Glomerular endothelial cell (primary cell): ENCODE results near the gene GAD1. TPM values are rescaled to one million over a fixed set of nuclear protein-coding genes. Genes with fewer than 3 reads are reported as not detected.

Experiments
- DNase-seq: peaks from one replicate; pipeline ENCODE4 v3.0.0-alpha.2; 2011; ENCODE audit warnings: low read depth, low spot score; ENCODE audit errors: extremely low read depth
- total RNA-seq: library from RNA; depleted of rRNA; stranded (reverse); fragments of >200 nt; gene quantifications from 2 replicates; pipeline ENCODE4 v1.2.3, GENCODE V29; 2015

Gene GAD1
- total RNA-seq, 1 donor from 2014 or later: 0.35 TPM

GRCh38 chr2:170887496-170887895 lies 70.8 kb downstream of the GAD1 start:
- no peak for DNase-seq

GRCh38 chr2:170887896-170888295 lies 71.2 kb downstream of the GAD1 start:
- no peak for DNase-seq

GRCh38 chr2:170891893-170892292 lies 75.2 kb downstream of the GAD1 start:
- no peak for DNase-seq

GRCh38 chr2:170892391-170892951 lies 75.8 kb downstream of the GAD1 start:
- no peak for DNase-seq

GRCh38 chr2:170895023-170895757 lies 78.5 kb downstream of the GAD1 start:
- no peak for DNase-seq

- no peak for DNase-seq
Measured at GRCh38 chr2:170896622-170897021, 79.9 kb downstream of the GAD1 start.

- no peak for DNase-seq
Measured at GRCh38 chr2:170897108-170897507, 80.4 kb downstream of the GAD1 start.

- DNase-seq: no peak
Measured at GRCh38 chr2:170905864-170906263, 89.2 kb downstream of the GAD1 start.

Other genes starting within 250 kb of the GAD1 start
- gene SP5, start 101.5 kb upstream of the GAD1 start, total RNA-seq: 0.06 TPM in 1 of 2 replicates, not detected in the other
- gene ERICH2, start 46.5 kb upstream of the GAD1 start, total RNA-seq: not detected in 2 replicates
- gene GORASP2, start 112.4 kb downstream of the GAD1 start, total RNA-seq: 64.4 and 75.4 TPM in 2 replicates